ENCODE measurements around the gene GOLGA6B. TPM values are rescaled to one million over a fixed set of nuclear protein-coding genes. Genes with fewer than 3 reads are reported as not detected.
A peak's percentile ranks its signal among the peaks of the same experiment; 100 is the strongest.
"Not testable (repeated sequence)": the region's sequence is repeated elsewhere in the genome, so short reads cannot be mapped to it uniquely, and the experiment has no call there.

The GOLGA6B gene
- total RNA-seq, 3 donors from 2014 or later (not counting 1 experiment from before 2014, with no cell fraction given), result 1.1 TPM; not detected in 2

- H3K9me3 ChIP-seq (ENCODE audit: control insufficient read depth, insufficient read depth, low read length); H3K27me3 Mint-ChIP-seq (ENCODE audit: low read depth in 2 of 2); H3K36me3 Mint-ChIP-seq; H3K36me3 ChIP-seq (ENCODE audit: control insufficient read depth, insufficient read depth, low read length); H3K4me1 Mint-ChIP-seq; H3K27ac Mint-ChIP-seq; DNase-seq; H3K4me3 Mint-ChIP-seq; H3K27me3 ChIP-seq (ENCODE audit: control insufficient read depth, insufficient read depth, low read length); H3K4me3 ChIP-seq (ENCODE audit: low read length); ATAC-seq; H3K9me3 Mint-ChIP-seq; H3K4me1 ChIP-seq (ENCODE audit: control insufficient read depth, insufficient read depth, low read length); H3K27ac ChIP-seq (ENCODE audit: low read length); intact Hi-C loops (cut with micrococcal nuclease): not testable (repeated sequence)
- WGBS (ENCODE audit: insufficient coverage), result 88% methylated on average over 2 of the region's 8 CpGs
Observed at GRCh38 chr15:72663931-72664330, 9.4 kb downstream of the GOLGA6B start.

DNA sequence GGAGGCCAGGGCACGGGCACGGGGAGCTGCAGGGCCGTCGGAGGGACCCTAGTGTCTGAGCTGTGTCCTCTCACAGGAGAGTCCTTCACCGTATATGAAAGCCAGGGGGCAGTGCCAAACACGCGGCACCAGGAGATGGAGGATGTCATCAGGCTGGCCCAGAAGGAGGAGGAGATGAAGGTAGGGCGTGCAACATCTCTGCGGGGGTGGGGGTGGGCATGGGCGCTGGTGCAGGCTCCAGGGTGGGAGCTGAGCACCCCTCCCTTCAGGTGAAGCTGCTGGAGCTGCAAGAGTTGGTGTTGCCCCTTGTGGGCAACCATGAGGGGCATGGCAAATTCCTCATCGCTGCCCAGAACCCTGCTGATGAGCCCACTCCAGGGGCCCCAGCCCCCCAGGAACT is 11.2 kb downstream of the GOLGA6B start:
- H3K4me1 ChIP-seq (ENCODE audit: control insufficient read depth, insufficient read depth, low read length); H3K4me3 Mint-ChIP-seq; H3K27me3 ChIP-seq (ENCODE audit: control insufficient read depth, insufficient read depth, low read length); H3K27ac ChIP-seq (ENCODE audit: low read length); H3K36me3 ChIP-seq (ENCODE audit: control insufficient read depth, insufficient read depth, low read length); H3K27me3 Mint-ChIP-seq (ENCODE audit: low read depth in 2 of 2); ATAC-seq; intact Hi-C loops (cut with micrococcal nuclease); H3K9me3 Mint-ChIP-seq; H3K9me3 ChIP-seq (ENCODE audit: control insufficient read depth, insufficient read depth, low read length); H3K4me1 Mint-ChIP-seq; H3K36me3 Mint-ChIP-seq; H3K4me3 ChIP-seq (ENCODE audit: low read length); DNase-seq; H3K27ac Mint-ChIP-seq: not testable (repeated sequence)
- 75% methylated on average over 2 of the region's 11 CpGs for WGBS (ENCODE audit: insufficient coverage)

DNA sequence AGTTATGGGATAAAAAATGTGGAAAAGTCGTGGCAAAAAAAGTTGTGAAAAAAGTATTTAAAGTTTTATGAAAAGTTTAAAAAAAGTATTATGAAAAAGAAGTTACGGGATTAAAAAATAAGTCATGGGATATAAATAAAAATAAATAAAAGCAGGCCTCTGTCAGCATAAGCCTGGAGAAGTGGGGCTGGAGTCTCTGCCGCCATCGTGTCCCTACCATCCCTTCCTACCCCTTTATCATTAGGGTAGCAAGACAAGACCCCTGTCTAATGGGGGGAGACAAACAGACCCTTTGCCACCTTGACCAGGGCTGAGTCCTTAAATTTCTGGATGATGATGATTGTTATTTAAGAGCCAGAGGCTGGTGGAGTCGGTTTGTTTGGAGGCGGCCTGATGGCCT is 15.3 kb downstream of the GOLGA6B start:
- not testable (repeated sequence) for H3K9me3 Mint-ChIP-seq; ATAC-seq; H3K4me3 Mint-ChIP-seq; H3K27ac Mint-ChIP-seq; H3K4me1 Mint-ChIP-seq; H3K36me3 Mint-ChIP-seq; H3K9me3 ChIP-seq (ENCODE audit: control insufficient read depth, insufficient read depth, low read length); DNase-seq; H3K4me1 ChIP-seq (ENCODE audit: control insufficient read depth, insufficient read depth, low read length); H3K4me3 ChIP-seq (ENCODE audit: low read length); H3K27me3 ChIP-seq (ENCODE audit: control insufficient read depth, insufficient read depth, low read length); H3K27ac ChIP-seq (ENCODE audit: low read length); H3K36me3 ChIP-seq (ENCODE audit: control insufficient read depth, insufficient read depth, low read length)
- peaks cover 10 to 16% of the 10 kb centered on the region in 2 donors for H3K27me3 Mint-ChIP-seq (ENCODE audit: low read depth in 2 of 2)
- intact Hi-C loops (cut with micrococcal nuclease), result loop anchor here (10.0 kb wide), 3 partner anchors 75 to 475 kb away; partner anchors contain the start of gene GRAMD2A
- no CpG with 5 or more reads among the region's 6 CpGs for WGBS (ENCODE audit: insufficient coverage)

GRCh38 chr15:72670656-72671352 is 16.3 kb downstream of the GOLGA6B start:
- intact Hi-C loops (cut with micrococcal nuclease), result loop anchor here (10.0 kb wide), 3 partner anchors 76 to 476 kb away; partner anchors contain the start of gene GRAMD2A
- ATAC-seq (peak; percentile 94 to 96 (median 95)), DNase-seq (peak; percentile 65 to 81)
- H3K9me3 ChIP-seq (ENCODE audit: control insufficient read depth, insufficient read depth, low read length); H3K9me3 Mint-ChIP-seq; H3K36me3 ChIP-seq (ENCODE audit: control insufficient read depth, insufficient read depth, low read length); H3K4me3 ChIP-seq (ENCODE audit: low read length); H3K27ac ChIP-seq (ENCODE audit: low read length); H3K27me3 ChIP-seq (ENCODE audit: control insufficient read depth, insufficient read depth, low read length); H3K4me1 ChIP-seq (ENCODE audit: control insufficient read depth, insufficient read depth, low read length); H3K36me3 Mint-ChIP-seq; H3K4me1 Mint-ChIP-seq; H3K27ac Mint-ChIP-seq: not testable (repeated sequence)
- 4% methylated on average over 8 of the region's 8 CpGs for WGBS (ENCODE audit: insufficient coverage)
- Mint-ChIP-seq H3K27me3 (ENCODE audit: low read depth in 2 of 2) (peaks cover 10 to 16% of the 10 kb centered on the region in 2 donors), H3K4me3 (peak overlapping the region; percentile 84)
- TF ChIP-seq, protein P1, sequence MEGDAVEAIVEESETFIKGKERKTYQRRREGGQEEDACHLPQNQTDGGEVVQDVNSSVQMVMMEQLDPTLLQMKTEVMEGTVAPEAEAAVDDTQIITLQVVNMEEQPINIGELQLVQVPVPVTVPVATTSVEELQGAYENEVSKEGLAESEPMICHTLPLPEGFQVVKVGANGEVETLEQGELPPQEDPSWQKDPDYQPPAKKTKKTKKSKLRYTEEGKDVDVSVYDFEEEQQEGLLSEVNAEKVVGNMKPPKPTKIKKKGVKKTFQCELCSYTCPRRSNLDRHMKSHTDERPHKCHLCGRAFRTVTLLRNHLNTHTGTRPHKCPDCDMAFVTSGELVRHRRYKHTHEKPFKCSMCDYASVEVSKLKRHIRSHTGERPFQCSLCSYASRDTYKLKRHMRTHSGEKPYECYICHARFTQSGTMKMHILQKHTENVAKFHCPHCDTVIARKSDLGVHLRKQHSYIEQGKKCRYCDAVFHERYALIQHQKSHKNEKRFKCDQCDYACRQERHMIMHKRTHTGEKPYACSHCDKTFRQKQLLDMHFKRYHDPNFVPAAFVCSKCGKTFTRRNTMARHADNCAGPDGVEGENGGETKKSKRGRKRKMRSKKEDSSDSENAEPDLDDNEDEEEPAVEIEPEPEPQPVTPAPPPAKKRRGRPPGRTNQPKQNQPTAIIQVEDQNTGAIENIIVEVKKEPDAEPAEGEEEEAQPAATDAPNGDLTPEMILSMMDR (IDR thresholded peaks at IDR 0.05), result peak; percentile 78

GRCh38 chr15:72671525-72671924 is 17.0 kb downstream of the GOLGA6B start:
- intact Hi-C loops (cut with micrococcal nuclease), result loop anchor here (10.0 kb wide), 3 partner anchors 77 to 477 kb away; partner anchors contain the start of gene GRAMD2A
- Histone ChIP-seq H3K4me1 (ENCODE audit: control insufficient read depth, insufficient read depth, low read length) (peaks cover 6% of the 10 kb centered on the region), H3K27ac (ENCODE audit: low read length) (no peak overlapping the region), H3K27me3 (ENCODE audit: control insufficient read depth, insufficient read depth, low read length) (peaks cover 2% of the 10 kb centered on the region), H3K4me3 (ENCODE audit: low read length) (no peak overlapping the region), H3K9me3 (ENCODE audit: control insufficient read depth, insufficient read depth, low read length) (no peaks in the 10 kb centered on the region), H3K36me3 (ENCODE audit: control insufficient read depth, insufficient read depth, low read length) (no peaks in the 10 kb centered on the region)
- no peaks in the 10 kb centered on the region for H3K9me3 Mint-ChIP-seq
- H3K36me3 Mint-ChIP-seq, result no peaks in the 10 kb centered on the region
- ATAC-seq, result no peak
- H3K27ac Mint-ChIP-seq, result no peak overlapping the region
- H3K4me3 Mint-ChIP-seq, result no peak overlapping the region
- TF ChIP-seq, protein P1 (IDR thresholded peaks at IDR 0.05), result no peak
- peaks cover 6 to 7% of the 10 kb centered on the region in 2 donors for H3K4me1 Mint-ChIP-seq
- peaks cover 10 to 16% of the 10 kb centered on the region in 2 donors for H3K27me3 Mint-ChIP-seq (ENCODE audit: low read depth in 2 of 2)
- WGBS (ENCODE audit: insufficient coverage), result 30% methylated on average over 3 of the region's 3 CpGs
- DNase-seq, result no peak

Measured in natural killer cell (primary cell).